ENCODE data around the gene MIEN1.
A peak's percentile ranks its signal among the peaks of the same experiment; 100 is the strongest.
"Not testable (repeated sequence)": the region's sequence is repeated elsewhere in the genome, so short reads cannot be mapped to it uniquely, and the experiment has no call there.

The MIEN1 gene, protein sequence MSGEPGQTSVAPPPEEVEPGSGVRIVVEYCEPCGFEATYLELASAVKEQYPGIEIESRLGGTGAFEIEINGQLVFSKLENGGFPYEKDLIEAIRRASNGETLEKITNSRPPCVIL

DNA sequence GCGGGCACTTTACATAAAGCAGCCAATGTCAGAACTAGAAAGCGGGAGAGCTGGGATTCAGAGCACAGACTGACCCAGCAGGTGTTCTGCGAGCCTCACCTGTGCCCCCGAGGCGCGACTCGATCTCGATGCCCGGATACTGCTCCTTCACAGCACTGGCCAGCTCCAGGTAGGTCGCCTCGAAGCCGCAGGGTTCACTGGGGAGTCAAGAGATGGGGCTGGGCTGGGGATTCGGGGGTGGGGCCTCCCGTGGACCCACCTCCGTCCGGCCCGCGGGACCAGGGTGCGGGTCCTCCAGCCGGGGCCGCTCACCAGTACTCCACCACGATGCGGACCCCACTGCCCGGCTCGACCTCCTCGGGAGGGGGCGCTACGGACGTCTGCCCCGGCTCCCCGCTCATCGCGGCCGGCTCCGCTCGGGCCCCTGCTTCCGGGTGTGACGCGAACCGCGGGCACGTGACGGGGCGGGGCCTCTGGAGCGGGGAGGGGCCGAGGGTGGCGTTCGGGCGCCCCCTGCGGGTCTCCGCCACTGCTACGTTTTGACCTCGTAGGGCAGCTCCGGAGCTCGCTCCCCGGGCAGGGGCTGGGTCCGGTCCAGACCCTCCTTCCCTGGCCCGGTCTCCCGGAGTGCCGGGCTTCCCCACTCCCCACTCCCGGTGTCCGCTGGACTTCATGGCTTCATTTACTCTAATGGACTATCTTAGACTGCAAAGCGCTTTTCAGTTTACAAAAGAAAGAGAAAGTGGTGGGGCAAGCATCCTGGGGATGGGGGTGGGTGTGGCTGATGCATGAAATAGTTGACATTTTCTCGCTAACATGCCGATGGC, at the start of gene MIEN1:
Gene MIEN1 (minus strand): TSS at position 438 of the 827 bp plus-strand sequence. CDS start 37 bp downstream, at position 401.
- peak; percentile 95 for DNase-seq (ENCODE audit: low spot score)

DNA sequence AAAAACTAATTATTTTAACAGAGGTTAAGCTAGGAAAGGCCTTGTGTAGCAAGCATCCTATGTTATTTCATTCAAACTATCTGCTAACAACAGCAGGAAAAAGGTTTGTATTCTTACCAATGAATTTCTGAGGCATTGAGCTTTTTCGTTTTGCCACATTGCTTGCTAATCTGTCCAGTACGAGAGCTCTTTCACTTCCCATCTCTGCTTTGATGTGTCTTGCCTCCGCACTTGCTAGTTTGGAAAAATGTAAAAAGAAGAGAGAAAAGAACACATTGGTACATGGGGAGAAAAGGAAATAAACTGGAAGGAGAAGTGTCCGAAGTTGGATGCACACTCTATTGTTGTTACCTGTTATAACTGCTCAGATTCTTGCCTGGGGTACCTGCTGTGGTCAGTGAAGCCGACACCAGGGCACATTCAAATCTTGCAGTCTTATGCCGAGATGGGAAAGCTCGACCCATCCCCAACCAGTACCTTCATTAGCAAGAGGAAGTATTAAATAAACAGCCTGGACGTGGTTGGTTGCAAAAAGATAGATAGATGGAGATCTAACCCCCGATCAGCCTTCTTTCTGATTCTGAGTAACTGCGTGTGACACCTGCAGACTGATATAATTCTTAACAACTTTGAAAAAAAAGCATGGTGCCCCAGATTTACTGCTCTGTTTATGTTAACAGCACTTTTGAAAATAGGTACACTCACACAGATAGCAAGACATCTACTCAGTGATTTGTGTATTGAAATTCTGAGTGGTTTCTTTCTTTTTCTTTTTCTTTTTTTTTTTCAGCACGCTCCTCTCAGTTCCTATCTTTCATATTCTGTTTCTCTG, 47.4 kb upstream of the MIEN1 start:
- no peak for DNase-seq (ENCODE audit: low spot score)

DNA sequence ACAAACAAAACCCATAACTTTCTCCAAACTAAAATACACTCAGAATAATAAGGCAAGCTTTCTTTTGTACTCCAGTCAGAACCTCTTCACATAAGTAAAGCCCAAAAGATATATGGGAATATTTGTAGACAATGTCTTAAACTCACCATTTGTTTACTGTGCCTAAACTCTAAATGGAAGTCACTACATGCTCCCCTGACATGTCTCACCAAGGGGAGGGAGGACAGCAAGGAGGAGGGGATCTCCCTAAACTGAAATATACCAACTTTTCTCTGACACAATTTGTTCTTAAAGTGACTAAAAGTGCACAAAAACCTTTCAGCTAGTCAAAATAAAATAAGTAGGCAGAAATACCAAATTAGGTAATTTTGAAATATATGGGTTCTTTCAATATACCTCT, 45.9 kb upstream of the MIEN1 start:
- DNase-seq (ENCODE audit: low spot score): no peak

DNA sequence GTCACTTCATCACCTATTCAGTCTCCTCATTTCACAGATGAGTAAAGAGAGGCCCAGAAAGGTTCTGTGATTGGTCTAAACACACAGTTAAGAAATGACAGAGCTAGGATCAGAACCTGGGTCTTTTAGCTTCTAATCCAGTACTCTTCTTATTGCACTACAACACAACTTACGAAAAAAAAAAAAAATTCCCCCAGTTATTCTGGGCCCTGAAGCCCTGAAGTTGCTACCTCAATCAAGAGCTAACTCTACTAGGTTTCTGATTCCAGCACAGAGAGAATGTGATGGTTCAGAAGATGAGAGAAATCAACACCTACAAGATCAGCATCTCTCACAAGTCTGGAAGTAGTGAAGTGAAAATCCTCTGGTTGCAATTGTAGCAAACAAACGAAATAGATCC, 44.7 kb upstream of the MIEN1 start:
- no peak for DNase-seq (ENCODE audit: low spot score)

DNA sequence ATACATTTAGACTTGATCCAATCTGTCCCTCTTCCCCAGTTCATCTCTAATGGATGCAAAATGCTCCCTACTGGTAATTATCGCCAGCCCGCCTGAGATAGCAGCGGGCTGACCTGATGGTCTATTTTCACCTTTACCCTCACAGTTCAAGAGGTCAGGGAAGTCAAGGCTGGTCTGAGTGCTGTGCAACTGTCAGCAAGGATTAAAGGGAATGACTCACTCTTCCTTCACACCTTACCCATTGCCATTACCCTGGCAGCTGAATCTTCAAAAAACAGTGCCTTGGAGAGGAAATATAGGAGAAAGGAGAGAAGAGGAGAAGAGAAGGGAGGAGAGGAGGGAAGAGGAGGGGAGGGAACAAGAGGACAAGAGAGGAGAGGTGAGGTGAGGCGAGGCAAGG, 43.7 kb upstream of the MIEN1 start:
- DNase-seq (ENCODE audit: low spot score): no peak

DNA sequence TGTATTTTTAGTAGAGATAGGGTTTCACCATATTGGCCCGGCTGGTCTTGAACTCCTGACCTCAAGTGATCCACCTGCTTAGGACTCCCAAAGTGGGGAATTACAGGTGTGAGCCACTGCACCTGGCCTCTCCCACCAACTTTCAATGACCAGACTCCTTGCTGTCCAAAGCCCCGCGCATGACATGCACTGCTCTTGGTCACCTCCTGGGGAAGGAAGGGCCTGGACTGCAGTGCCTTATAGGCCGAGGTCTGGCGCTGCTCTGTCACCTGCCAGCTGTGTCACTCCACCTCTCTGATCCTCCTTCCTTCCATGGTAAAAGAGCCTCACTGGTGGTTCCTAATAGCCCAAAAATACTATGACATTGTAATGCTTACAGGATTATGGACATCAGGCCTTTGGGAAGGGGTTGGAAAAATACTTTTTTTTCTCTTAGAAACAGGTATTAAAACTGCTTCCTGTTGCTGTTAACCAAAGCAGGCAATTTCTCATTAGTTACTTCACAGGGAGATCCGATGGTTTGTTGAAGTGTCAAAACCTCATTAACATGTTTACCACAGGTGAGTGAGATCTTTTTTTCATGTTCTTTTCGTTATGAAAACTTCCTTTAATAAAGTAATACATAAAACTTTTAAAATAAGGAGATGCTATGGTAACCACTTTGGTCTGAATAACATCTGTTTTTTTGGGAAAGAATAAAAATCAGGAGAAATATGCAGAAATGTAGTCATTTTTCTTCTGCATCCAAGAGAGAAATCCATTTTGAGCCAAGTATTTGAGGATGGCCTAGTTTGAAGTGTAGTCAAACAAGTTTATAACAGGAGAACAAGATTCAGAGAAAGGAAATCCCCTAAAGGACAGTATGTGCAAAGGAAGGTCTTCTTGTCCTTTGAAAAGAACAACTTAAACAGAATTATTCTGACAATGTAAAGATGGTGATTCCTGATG, 42.9 kb upstream of the MIEN1 start:
- DNase-seq (ENCODE audit: low spot score): no peak

DNA sequence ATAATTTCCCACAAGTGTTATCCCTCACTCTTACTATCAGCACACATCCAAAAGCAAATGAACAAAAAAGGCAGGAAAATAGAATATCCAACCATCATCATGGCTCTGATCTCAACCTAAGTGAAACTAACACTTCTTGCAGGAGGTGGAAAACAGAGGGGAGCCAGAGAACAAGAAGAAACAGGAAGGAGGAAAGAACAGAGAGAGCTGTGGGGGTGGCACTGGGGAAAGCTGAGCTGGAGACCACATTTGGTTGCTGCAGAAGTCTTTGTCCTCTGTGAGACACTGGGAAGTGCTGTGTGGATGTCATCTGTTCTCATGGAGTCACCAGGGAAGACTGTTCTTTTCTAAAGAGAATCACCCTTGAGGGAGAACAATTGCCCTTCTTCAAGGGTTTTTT, 42.1 kb upstream of the MIEN1 start:
- no peak for DNase-seq (ENCODE audit: low spot score)

DNA sequence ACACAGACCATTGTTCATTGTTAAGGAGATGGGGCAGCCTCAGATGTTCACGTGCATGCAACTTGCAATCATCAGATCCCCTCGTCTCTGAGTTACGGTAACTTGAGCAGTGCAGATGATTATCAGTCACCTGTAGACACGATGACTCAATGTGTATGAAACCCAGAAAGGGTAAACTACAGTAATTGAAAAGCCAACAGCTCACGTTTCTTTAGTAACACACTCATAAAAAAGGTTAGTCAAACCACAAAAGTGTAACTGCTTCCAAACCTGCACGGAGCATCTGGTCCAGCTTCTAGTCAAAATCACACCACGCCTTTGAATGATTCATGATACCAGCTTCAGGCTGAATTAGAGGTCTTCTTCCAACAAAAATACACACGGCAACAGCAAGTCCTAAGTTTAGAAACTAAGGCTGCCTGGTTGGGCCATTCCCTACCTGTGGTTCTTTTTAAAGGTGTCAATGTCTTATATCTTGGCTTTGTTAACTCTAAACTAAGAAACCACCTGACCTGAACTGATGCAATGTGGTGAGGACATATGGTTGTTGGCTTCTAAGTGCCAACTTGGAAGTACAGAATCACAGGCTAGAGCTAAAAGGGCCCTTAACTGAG, 39.7 kb upstream of the MIEN1 start:
- DNase-seq (ENCODE audit: low spot score): no peak

DNA sequence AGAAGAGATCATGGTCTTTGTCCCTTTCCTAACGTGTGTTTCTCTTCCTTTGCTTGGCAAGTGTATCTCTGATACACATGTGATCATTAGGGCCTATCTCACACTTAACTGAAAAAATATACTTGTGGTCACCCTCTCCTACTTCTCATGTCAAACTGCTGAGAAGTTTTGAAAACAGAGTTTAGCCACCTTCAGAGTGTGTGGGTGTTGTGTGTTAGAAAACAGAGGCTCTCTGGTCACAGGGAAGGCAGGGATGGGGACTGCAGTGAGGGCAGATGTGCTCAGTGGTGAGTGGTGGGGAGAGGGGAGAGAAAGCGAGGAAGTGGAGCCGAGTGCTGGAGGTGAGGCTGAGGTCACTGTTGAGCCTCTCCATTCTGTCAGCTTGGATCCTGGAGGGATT, 36.8 kb upstream of the MIEN1 start:
- no peak for DNase-seq (ENCODE audit: low spot score)

DNA sequence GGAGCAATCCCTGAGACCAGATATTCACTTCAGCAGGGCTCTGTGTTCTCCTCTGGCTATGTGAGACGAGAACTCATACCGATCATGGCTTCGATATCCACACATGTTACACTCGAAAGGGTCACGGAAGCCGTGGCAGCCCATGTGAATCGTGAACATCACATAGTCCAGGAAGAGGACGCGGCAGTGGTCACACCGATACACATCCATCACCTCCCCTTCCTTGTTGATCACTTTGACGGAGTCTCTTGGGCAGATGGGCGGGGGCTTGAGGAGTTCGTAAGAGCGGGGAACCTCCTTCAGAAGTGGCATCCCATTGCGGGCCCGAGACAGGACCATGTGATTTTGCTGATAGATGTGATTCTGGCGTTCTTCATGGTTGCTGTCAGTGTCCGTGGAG, 35.4 kb upstream of the MIEN1 start:
- DNase-seq (ENCODE audit: low spot score): no peak

DNA sequence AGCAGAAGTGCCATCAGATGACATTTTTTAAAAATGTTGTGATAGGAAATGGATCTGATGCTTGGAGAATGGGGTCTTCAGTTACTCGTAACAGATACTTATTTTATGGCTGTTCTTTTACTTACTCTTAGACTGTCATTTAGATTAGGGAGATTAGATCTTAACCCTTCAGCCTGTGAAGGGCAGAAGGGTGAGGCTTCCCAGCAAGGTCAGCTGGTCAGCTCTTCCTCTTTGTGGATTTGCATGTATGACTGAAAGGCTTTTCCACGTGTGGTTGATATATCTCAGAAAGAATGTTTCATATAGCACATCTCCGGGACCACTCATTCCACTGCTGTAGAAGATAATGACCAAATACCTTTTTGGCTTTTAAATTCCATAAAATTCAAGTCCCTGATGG, 34.8 kb upstream of the MIEN1 start:
- DNase-seq (ENCODE audit: low spot score): no peak

DNA sequence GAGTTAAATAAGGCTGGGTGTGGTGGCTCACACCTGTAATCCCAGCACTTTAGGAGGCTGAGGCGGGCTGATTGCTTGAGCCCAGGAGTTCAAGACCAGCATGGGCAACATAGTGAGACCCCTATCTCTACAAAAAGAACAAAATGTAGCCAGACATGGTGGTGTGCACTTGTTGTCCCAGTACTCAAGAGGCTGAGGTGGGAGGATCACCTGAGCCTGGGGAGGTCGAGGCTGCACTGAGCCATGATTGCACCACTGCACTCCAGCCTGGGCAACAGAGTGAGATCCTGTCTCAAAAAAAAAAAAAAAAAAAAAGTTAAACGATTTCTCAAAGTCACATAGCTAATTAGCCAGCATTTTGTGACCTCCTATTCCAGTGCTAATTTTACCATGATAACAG, 33.8 kb upstream of the MIEN1 start:
- not testable (repeated sequence) for DNase-seq (ENCODE audit: low spot score)

DNA sequence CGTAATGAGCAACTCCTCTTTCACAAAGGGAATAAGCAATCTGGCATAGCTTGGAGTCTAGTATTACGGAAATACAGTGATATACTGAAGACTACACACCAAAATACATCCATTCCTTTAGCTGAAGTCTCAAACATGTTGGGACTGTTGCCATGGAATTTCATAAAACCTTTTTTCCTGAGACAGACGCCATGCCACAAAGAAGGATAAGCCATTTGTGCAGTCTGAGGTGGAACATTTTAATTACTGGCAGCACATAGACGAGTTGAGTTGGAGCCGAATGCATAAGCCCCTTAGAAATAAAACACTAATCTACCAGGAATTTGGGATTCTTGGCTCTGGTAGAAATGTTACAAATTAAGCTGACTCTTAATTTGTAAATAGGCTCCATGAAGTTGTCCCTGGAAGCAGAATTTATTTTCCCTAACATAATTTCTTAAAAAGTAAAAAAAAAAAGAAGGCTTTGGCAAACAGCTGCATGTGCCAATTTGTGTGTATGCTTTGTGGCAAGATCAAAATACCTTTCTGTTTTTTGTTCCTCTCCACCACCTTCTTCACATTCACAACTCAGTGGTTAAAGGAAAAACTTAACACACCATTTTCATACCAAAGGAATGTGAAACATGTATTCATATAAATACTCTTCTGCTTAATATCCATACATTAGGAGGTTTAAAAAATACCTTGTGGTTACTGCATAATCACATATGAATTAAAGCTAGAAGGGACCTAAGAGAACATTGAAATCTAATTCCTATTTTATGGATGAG, 32.9 kb upstream of the MIEN1 start:
- no peak for DNase-seq (ENCODE audit: low spot score)

DNA sequence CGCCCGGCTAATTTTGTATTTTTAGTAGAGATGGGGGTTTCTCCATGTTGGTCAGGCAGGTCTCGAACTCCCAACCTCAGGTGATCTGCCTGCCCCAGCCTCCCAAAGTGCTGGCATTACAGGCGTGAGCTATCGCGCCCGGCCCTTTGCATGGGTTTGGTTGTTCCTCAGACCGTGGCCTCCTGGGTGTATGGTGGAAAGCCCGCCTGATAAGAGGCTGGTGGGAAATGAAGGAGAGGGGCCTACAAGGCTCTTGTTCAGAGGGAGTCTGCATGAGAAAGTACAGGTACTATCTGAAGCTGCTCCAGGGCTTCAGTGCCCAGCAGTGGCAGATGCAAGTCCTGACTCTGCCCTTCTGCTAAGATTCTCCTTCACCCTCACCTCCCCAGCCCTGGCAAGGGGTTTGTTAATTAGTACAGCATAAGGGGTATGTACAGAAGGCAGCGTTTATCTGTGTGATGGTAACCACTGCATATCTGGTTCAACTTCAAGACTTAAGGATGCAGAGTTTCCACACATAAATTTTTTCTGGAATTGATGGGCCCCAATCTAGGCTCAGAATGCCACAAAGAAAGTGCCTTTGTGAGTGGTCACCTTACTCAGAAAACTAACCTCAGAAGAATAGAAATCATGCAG, 31.6 kb upstream of the MIEN1 start:
- DNase-seq (ENCODE audit: low spot score): no peak

DNA sequence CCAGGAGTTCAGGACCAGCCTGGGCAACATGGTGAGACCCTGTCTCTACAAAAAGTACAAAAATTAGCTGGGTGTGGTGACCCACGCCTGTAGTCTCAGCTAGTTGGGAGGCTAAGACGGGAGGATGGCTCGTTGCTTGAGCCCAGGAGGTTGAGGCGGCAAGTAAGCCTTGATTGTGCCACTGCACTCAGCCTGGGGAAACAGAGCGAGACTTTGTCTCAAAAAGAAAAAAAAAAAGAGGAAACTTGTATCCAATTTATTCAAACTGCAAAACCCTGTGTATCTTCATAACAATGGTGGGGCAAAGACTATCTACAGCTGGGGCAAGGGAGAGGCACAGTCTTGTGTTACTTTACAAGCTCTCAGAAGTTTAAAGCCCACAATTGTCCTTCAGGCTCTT, 28.9 kb upstream of the MIEN1 start:
- no peak for DNase-seq (ENCODE audit: low spot score)

DNA sequence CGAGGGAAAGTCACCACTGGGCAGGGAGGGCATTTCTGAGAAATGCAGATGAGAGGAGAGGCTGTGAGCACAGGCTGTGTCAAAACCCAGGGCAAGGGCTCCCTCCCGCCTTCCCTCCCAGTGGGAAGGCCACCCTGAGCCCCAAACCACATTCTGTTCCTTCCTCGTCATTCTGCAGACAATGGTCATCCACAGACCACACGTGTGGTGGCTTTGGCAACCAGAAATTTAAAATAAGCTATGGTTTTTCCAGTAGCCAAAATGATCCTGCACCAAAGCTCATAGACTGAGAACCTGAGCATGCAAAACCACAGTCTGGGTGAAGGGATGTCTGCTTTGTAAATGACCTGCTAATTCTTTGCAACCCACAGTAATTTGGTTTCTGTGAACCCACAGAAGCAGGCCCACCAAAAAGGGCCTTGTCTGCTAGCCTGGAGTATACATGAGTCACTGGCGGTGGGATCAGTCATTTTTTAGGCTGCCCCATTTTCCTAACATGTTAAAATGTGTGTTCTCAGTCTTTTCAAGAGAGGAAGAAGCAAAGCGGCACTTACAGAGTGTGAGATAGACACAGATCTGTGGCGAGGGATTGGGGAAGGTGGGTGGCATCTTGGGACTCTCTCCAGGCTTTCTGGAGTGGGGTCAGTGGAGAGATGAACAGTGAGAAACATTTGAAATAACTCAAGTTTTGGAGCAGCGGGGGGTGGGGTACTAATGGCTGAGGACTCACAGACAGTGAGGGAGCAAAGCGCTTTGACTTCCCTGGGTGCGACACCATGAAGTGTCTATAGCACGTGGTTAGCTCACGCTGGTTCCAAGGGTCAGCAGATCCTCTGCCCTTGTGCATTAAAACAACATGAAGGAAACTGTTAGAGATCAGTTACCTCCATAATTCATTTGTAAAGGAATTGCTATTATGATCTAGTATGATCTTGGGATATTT, 27.9 kb upstream of the MIEN1 start:
- DNase-seq (ENCODE audit: low spot score): no peak

DNA sequence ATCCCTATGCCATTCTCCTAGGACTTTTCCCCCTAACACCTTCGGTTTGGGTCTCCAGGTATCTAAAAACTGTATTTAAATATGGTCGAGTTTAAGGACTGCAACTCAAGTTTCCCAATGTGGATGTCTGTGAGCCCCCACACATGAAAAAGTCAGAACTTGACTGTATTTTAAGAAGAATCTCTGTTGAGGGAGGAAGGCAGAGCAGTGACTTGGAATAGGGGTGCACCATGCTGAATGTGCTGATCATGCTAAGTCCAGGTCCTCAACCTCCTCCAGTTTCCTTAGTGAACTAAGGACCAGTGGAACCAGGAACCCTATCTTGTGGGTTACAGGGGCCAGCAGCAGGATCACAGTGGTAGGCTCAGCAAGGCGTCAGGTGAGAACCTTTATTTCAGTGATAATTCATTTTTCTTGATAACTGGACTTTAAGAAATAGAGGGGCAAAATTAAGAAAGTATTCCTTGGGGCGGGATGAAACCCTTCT, 26.9 kb upstream of the MIEN1 start:
- no peak for DNase-seq (ENCODE audit: low spot score)

DNA sequence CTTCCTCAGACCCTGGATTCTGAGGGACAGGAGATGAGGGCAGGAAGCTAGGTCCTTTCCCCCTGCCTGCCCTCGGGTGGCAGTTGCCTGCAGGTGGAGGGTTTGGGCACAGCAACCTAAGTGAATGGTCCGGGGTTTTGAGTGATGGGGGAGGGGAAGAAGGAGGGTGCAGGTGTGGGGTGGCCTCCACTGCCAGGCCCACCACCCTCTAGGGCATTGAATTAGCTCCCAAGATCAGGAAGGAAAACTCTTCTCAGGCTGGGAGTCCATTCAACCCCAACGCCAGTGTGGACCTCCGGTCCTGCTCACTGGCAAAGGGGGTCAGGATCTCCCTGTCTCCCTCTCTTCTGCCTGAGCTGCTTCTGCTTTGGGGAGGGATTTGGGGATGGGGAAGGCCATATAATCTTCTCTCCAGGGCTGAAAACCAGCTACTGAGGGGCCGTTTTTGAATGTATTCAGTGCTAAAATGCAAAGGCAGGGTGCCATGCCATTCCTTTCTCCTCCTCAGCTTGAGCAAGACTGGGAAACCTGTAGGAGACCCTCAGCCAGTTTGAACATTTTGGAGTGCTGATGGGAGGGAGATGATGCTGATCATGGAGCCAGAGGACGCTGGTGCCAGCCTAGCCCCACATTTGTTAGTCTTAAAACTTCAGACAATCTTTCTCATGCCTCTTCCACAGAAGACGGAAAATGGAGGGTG, 26.2 kb upstream of the MIEN1 start:
- no peak for DNase-seq (ENCODE audit: low spot score)

Data from left forelimb (tissue), 1 donor.